Prostate gland (tissue), 2 donors: ENCODE measurements around the gene TMEM19.

Experiments
- POLR2A ChIP-seq: fragments of 450-650 bp; IDR thresholded peaks from one replicate; pipeline ENCODE4 v1.6.1; 2016; ENCODE audit warnings: antibody characterized with exemption, mild to moderate bottlenecking
- POLR2AphosphoS5 ChIP-seq: sonication (generic); formaldehyde crosslinking; IDR thresholded peaks from one replicate; pipeline ENCODE4 v1.6.1; 2017; ENCODE audit warnings: antibody characterized with exemption
- TF ChIP-seq, protein P1 (sequence below), 4 experiments: fragments of 200-600 bp in 2 of 4; fragments of 450-650 bp in 2 of 4; sonication (generic) in 2 of 4; IDR thresholded peaks; 1 replicate in 3 of 4; 2 replicates in 1 of 4; pipeline ENCODE4 v1.5.1; 2016 to 2019; ENCODE audit warnings: antibody characterized with exemption in 4 of 4, mild to moderate bottlenecking in 2 of 4, moderate library complexity in 2 of 4

DNA sequence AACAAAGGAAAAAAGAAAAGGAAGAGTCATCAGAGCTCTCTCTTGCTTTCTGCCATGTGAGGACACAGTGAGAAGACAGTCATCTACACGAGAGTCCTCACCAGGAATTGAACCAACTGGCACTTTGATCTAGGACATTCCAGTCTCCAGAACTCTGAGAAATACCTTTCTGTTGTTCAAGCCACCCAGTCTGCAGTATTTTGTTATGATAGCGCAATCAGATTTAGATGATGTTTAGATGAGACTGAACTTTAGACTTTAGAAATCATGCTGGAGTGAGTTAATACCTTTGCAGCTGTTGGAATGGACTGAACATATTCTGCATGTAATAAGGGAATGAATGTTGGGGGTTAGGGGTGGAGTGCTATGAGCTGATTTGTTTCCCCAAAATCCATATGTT, 40.7 kb downstream of the TMEM19 start:
- TF ChIP-seq POLR2A (no peak), POLR2AphosphoS5 (no peak)
- TF ChIP-seq, protein P1, sequence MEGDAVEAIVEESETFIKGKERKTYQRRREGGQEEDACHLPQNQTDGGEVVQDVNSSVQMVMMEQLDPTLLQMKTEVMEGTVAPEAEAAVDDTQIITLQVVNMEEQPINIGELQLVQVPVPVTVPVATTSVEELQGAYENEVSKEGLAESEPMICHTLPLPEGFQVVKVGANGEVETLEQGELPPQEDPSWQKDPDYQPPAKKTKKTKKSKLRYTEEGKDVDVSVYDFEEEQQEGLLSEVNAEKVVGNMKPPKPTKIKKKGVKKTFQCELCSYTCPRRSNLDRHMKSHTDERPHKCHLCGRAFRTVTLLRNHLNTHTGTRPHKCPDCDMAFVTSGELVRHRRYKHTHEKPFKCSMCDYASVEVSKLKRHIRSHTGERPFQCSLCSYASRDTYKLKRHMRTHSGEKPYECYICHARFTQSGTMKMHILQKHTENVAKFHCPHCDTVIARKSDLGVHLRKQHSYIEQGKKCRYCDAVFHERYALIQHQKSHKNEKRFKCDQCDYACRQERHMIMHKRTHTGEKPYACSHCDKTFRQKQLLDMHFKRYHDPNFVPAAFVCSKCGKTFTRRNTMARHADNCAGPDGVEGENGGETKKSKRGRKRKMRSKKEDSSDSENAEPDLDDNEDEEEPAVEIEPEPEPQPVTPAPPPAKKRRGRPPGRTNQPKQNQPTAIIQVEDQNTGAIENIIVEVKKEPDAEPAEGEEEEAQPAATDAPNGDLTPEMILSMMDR (IDR thresholded peaks at IDR 0.05), result no peak
